KBM-7 (cell line): ENCODE results near the gene GALNS.

Experiments used
- DNase-seq: peaks from one replicate; pipeline ENCODE4 v3.0.0-alpha.2; 2015
- in situ Hi-C: fragments of 300-500 bp; cut with MboI; formaldehyde crosslinking; loops from 2 replicates; pipeline ENCODE4 v1.14.3; 2020; ENCODE audit warnings: low sequenced_read_pairs, low pct_unique_long_range_greater_than_20kb, mixed read lengths

Gene GALNS

DNA sequence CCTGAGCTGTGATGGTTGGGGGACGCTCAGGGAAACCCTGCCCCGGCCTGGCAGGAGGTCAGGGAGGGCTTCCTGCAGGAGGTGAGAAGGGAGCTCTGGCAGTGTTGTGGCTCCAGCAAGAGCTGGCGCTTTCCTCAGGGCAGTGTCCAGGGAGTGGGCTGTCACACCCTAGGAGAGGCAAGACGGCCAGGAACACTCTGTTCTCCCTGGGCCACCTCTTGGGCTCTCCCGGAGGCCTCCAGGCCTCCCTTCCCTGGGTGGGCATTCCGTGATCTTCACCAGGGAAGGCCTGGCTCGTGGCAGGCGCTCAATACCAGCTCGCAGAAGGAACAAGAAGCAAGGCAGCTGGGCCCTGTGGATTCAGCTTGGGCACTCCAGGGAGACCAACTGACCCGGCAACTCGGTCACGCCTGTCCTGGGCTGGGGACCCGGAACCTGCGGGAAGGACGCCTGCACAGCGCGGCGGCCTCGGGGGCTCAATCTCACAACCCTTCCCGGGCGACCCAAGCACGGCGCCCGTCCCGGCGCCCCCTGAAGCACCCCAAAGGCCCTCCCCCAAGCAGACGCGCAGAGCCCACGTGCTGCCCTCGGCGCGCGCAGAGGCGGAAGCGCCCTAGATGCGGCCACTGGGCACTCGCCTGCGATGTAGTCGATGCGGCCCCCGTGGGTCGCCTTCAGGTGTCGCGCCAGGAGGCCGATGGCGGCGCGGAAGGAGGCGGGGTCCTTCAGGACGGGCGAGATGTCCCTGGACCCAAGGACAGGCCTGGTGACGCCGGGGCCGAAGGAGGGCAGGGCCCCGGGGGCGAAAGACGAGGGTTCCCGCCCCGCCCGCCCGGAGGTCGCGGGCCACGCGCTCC is 45.6 kb downstream of the GALNS start:
- DNase-seq, result peak; percentile 74
- in situ Hi-C loops, result no loop called here

DNA sequence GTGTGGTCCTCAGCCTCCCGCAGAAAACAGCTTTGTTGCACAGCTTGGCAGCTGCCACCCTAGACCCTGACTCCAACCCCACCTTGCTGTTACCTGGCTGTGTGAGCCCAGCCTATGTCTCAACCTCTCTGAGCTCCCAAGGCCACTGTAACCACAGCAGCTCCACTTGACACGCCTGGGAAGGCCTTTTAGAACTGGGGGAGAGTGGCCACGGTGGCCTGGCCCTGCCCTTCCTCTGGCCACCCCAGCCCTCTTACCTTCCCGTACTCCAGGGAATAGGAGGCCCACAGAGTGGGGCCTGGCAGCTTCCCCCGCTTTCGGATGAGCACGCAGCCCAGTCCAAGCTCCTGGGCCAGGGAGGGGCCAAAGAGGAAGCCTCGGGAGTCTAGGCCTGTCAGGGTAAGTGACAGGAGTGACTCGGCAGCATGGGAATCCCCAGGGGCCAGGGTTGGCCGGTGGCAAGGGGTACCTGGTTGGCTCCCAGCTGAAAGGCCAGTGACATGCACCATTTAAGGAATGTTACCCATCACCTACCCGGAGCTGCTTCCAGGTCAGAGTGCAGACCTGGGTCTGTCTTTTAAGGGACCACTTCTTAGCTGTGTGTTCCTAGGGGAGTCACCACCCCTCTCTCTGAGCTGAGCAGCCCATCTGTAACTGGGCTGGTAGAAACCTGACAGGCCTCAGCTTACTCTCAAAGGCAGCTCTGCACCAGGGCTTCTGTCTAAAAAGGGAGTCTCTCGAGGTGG is 46.4 kb downstream of the GALNS start:
- peak; percentile 65 for DNase-seq
- in situ Hi-C loops, result no loop called here

DNA sequence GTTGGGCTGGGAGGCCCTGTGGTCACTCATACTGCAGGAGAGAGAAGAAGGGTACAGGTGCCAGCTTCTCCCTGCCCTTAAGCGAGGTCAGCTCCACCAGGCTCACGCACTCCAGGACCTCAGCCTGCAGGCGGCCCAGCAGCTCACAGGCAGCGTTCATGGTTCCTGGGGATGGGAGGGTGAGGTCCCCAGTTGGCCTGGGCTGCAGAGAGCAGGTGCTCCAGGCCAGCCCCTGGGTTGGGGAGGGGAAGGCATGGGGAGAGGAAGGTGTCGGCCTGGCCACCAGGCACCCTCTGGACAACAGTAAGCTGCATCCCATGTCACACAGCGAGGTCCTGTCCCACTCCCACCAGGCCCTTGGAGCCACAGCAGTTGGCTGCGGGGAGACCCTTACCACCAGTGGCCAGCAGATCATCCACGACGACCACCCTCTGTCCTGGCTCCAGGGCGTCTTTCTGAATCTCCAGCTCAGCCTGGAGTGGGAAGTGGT is 47.0 kb downstream of the GALNS start:
- DNase-seq, result no peak
- in situ Hi-C loops, result no loop called here

DNA sequence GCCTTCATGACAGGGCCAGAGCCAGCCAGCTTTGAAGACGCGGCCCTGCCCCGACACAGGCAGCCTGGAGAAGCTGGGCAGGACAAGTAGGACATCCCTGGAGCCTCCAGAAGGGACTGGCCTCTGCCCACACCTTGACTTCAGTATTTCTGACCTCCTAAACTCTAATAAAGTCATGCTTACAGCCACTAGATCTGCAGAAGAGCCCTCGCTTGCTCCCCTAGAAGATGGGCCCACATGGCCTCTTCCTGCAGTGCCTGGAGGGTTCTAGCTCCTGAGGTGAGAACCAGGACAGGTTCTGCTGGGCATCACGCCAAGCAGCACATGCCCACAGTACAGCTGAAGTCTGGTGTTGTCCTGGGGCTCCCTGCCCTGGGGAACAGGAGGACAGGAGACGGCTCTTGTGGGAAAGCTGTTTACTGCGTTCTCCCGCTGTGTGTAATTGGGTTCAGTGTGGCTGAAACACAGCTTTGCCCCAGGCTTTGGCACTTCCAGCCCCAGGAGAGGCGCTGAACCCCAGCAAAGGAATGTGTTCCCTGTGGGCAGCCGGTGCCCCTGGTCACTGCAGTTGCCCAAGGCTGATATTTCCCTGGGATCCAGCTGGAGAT is 47.6 kb downstream of the GALNS start:
- in situ Hi-C loops, result no loop called here
- DNase-seq, result no peak

DNA sequence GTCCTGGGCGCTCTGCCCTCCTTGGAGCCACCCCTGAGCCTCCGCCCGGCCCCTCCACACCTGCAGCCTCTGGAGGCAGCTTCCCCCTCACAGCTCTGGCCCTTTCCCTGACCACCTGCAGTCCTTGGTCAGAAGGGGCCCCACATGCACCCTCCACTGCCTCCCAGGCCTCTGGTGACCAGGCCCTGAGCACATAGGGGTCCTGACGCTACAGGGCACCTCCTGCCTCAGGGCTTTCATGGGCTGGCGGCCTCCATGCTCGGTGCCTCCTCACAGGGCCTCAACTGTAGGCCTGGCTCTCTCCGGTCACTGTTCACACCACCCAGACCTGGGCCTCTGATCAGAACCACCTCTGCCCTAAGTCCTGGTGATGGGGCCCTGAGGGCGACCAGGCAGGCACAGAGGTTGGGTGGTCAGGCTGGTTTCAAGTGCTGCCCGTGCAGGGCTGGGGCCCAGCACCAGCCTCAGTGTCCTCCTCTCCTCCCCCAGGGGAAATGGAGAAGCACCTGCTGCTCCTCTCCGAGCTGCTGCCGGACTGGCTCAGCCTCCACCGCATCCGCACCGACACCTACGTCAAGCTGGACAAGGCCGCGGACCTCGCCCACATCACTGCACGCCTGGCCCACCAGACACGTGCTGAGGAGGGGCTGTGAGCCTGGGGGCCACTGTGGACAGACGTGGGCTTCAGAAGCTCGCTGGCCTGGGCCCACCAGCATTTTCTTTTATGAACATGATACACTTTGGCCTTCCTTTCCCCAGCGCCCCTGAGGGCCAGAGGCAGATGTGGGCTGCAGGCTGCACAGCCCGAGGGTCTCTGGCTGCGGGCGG is 48.9 kb downstream of the GALNS start:
- DNase-seq, result no peak
- in situ Hi-C loops, result no loop called here

DNA sequence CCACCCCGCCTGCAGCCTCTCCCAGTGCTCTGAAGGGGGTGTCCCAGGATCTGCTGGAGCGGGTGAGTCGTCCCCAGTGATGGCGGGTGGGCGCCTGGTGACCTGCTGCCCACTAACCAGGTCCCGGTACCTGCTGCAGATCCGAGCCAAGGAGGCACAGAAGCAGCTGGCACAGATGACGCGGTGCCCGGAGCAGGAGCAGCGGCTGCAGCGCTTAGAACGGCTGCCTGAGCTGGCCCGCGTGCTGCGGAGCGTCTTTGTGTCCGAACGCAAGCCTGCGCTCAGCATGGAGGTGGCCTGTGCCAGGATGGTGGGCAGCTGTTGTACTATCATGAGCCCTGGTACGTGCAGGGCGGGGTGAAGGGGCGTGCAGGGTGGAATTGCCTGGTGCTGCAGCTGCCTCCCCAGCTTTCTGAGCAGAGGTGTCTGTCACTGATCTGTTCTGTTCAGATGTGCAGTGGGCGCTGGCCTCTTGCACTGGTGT is 49.6 kb downstream of the GALNS start:
- in situ Hi-C loops, result no loop called here

DNA sequence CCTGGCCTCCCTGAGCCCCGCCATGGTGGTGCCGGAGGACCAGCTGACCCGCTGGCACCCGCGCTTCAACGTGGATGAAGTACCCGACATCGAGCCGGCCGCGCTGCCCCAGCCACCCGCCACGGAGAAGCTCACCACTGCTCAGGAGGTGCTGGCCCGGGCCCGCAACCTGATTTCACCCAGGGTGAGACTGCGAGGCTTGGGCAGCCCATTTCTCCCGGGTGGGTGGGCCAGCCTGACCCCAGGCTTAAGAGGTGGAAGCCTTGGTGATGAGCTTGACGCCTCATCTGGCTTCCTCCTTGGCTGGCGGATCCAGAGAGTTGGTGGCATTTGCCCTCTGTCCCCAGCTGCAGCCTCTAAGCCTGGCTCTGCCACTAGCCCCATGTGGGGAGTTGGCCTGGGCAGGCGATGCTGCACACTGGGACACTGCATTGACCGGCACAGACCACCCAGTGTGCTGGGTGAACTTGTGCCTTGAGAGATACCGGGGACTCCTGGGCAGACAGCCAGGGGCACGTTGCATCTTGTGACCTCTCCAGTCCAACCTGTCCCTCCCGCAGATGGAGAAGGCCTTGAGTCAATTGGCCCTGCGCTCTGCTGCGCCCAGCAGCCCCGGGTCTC is 50.1 kb downstream of the GALNS start:
- no peak for DNase-seq
- in situ Hi-C loops, result no loop called here

More for the DNA sequence above, 49.6 kb downstream of the GALNS start:
- DNase-seq, result no peak

DNA sequence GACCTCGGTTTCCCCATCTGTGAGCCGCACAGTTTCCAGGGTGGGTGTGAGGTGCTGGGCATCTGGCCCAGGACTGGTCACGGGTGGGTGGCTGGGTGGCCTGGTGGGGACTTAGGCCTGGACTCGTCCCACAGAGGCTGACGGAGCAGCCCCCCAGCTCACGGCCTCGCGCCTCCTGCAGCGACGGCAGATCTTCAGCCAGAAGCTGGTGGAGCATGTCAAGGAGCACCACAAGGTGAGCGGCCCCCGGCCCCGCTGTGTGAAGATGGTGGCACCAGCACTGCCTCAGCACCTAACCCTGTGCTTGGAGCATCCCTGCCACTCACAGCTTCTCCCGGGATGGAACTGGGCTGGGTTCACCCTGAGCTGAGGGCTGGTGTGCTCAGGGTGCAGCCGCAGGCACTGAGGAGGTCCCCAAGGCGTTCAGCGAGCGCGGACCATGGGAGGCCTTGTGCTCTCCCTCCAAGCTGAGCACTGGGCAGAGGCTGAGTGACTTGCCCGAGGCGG is 50.8 kb downstream of the GALNS start:
- DNase-seq, result no peak
- in situ Hi-C loops, result no loop called here

DNA sequence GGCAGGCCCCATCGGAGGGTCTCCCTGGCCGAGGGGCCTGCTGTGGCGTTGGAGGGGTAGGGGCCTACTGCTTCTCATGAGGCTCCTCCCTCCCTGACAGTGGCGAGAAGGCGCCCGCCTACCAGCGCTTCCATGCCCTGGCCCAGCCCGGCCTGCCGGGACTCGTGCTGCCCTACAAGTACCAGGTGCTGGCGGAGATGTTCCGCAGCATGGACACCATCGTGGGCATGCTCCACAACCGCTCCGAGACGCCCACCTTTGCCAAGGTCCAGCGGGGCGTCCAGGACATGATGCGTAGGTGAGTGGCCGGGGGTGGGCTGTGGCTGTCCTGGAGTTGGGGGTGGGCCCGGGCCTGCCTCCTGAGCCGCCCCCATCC is 51.4 kb downstream of the GALNS start:
- in situ Hi-C loops, result no loop called here
- DNase-seq, result no peak

DNA sequence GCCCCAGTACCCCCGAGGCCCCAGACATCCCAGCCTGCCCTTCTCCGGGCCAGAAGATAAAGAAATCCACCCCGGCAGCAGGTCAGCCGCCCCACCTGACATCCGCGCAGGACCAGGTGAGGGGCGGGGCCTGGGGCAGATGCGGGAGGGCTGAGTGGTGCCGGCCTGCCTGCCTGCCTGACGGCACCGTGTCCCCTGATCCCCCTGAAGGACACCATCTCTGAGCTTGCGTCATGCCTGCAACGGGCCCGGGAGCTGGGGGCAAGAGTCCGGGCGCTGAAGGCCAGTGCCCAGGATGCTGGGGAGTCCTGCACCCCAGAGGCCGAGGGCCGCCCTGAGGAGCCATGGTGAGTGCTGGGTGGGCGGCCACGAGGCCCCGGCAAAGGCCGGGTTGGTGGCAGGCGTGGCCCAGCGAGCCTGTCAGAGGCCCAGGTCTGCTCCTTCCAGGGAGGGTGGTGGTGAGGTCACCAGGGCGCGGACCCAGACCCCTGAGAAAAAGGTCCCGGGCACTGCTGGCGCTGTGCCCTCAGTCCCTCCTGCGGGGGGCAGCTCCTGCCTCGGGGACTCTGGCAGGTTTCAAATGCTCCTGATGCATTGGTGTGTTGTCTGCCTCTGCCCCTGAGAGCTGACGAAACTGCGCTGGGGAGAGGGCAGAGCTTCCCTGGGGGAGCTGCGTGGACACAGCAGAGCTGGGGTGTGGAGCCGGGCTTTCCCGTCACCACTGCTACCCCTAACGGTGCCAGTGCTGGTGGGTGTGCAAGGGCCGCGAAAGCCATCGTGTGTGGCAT is 52.0 kb downstream of the GALNS start:
- no peak for DNase-seq
- in situ Hi-C loops, result no loop called here

DNA sequence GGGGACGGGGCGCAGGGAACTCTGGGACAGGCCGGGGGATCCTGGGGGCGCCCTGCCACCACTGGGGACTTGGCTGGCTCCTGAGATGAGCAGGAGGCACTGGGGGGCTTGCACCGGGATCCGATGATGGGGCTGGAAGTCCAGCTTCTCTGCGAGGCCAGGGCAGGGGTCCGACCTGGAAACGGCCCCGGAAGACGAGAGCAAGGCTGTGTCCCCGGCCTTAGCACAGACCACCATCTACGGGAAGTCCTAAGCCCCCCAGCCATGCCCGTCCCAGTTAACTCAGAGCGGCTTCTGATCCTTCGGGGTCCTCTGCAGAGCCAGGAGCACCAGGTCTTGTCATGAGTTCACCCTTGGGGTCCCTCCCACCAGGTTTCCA is 52.6 kb downstream of the GALNS start:
- no peak for DNase-seq
- in situ Hi-C loops, result no loop called here

DNA sequence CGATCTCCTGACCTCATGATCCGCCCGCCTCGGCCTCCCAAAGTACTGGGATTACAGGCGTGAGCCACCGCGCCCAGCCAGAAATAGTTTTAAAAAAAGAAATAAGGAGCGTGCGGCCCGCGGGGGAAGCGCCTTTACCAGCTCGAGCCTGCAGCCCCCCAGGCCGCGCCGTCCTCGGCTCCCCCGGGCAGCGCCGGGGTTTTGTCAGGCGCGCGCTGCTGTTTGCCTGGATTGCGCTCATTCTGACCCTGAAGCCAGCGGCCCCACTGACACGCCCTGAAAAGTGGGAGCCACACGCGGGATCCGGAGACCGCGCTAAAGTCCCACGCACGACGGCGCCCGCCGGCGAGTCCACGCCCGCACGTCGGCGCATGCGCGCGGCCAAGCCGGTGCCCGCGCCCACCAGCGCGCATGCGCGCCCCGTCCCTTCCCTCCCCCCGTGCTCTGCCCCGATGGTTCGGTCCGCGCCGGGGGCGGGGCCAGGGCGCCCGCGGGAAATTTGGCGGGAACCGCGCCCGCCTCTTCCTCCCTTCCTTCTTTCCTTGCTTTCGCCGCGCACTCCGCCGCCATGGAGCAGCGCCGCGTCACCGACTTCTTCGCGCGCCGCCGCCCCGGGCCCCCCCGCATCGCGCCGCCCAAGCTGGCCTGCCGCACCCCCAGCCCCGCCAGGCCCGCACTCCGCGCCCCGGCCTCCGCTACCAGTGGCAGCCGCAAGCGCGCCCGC is 53.3 kb downstream of the GALNS start, which contains the start of gene CDT1:
Gene CDT1 (plus strand): TSS at position 526 of the 724 bp plus-strand sequence. CDS start 43 bp downstream, at position 569.
- peak; percentile 86 for DNase-seq
- in situ Hi-C loops, result no loop called here

DNA sequence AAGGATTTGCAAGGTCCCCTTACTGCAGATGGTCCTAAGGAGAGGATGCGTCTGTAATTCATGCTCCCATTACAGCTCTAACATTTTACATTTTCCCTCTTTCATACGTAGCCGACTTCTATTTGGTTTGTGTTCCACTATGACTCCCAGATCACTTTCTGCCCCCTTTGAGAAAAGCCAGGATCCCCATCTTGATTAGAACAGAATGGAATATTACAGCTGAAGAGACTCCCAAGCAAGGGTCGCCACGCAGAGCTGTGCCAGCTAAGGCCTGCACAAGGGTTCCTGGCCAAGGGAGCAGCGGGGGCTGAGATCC is 56.5 kb downstream of the GALNS start:
- in situ Hi-C loops, result no loop called here
- DNase-seq, result no peak

DNA sequence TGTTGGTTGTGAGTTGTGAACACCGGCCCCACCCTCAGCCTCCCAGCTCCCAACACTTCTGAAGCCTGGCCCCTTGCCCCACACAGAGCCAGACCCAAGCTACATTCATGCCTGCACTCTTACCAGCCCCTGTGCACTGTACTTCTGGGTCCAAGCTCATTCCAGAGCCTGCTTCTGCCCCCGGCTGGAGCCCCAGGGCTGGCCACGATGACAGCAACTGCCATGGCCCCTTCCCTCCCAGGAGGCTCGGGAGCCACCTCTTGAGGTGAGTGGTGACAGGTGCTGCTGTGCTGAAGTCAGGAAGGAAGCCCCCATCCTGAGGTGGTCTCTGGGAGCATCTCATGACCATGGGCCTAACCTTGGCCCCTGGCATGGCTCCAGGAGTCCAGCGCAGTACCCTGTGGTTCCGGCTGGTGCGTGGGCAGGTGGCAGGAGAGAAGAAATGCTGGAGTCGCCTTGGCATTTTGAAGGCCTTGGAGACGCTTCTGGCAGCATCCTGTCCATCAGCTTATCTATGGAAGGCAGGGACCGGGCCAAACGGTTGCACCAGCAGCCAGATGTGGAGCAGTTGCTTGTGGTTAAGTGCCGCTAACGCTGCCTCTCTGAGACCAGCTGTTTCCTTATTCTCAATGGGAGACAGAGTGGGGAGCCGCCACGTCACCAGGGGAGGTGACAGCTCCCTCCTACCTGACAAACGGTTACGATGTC is 57.0 kb downstream of the GALNS start:
- in situ Hi-C loops, result no loop called here
- peak; percentile 95 for DNase-seq

DNA sequence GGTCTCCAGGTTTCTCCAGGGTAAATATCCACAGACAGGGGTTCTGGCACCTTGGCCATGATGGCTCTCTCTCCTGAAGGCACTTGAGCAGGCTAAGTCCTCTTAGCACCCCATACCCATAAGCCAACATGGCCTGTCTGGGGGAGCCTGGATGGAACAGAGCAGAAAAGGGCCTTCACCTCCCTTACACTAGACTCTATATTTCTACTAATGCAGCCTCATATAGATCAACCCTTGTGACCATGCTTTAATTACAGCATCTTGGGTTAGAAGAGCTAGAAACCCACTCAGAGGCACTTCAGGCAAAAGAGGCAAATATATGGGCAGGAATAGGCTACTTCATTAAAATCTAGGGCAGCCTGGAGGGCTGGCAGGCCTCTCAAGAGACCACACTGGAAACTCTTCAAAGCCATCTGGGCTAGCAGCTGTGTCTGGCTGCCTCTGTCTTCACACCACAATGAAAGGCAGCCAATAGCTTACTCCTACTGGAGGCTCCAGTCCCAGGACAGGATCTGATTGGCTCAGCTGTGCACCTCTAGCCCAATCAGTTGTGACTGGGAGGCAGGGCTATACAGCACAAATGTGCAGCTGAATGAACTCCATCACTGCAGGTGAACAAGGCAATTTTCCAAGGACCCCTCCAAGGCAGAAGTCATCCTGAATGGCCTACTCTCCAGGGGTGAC is 57.8 kb downstream of the GALNS start:
- no peak for DNase-seq
- in situ Hi-C loops, result no loop called here

DNA sequence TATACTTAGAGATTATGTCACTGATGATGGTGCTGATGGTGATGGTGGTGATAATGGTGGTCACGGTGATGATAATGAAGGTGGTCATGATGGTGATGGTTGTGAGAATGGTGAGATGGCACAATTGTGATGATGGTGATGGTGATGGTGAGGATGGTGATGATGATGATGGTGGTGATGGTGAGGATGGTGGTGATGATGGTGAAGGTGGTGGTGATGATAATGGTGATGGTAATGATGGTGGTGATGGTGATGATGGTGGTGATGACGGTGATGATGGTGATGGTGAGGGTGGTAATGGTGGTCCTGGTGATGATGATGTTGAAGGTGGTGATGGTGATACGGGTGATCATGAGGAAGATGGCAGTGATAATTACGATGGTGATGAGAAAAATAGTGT is 58.7 kb downstream of the GALNS start:
- no peak for DNase-seq
- in situ Hi-C loops, result no loop called here
